HT-29 (cell line): ENCODE measurements around the gene SLC36A2. TPM values are rescaled to one million over a fixed set of nuclear protein-coding genes. Genes with fewer than 3 reads are reported as not detected.

Experiments
- DNase-seq: peaks from one replicate; pipeline ENCODE4 v3.0.0-alpha.2; 2015; ENCODE audit warnings: low spot score
- total RNA-seq: library from RNA; depleted of rRNA; stranded (reverse); fragments of >200 nt; shearing (Covaris generic); gene quantifications from 2 replicates; pipeline ENCODE4 v1.2.3, GENCODE V29; 2014; rRNA removed

Gene SLC36A2
- total RNA-seq, 1 experiment from 2014 or later = not detected

DNA sequence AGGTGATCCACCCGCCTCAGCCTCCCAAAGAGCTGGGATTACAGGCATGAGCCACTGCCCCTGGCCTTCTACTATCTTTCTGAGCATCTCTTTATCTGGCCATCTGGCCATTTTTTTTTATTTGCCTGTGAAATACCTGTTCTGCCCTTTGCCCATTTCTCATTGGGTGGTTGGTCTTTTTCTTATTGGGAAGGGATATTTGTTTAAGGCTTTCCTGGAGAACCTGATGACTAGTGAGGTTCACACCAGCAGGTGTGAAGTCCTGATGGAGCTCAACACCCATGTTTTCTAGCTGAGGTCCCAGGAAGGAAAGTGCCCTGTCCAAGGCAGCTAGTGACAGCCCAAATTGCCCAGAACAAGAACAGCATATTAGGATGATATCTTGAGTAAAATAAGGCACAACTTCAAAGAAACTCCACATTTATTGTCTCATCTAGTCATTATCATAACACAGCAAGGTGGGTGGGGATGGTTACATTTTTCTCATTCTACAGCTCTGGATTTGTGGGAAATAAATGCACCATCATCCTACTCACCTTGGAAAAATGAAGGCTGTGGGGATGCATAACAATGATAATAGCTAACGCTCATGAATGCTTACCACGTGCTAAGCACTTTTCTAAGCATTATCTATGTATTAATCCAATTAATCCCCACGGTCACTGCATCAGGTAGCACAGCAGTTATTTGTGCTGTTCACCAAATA is 64.1 kb downstream of the SLC36A2 start:
- no peak for DNase-seq

GRCh38 chr5:151281001-151281639 is 66.2 kb downstream of the SLC36A2 start:
- no peak for DNase-seq

DNA sequence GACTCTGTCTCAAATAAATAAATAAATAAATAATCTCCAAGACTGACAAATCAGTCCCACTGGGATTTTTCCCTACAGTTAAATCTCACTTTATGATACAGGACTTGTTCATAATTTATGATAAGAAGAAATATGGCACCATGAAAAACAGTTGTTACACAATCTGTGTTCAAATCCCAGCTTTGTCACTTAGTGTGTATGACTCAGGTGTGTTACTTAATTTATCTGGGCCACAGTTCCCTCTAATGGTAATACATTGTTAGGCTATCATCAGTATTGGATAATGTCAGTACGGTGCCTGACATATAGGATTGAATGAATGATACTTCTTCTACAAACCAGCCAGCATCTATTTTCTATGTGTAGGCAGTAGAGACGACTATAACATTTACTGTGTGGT is 66.9 kb downstream of the SLC36A2 start:
- no peak for DNase-seq

DNA sequence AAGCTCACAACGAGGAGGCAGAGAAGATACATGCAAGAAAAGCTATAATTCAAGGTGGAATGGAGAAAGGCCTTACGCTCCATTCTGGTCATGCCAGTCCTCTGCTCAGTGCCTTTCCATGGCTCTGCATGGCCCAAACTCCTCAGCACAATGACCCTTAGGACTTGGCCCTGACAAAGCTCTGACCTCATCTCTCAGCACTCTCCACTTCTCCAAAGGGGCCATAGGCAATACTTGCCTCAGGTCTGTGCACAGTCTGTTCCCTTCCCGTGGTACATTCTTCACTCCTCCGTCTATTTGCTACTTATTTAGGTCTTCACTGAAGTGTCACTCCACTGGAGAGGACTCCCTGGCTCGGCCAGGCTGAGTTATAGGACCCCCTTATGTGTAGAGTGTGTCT is 68.5 kb downstream of the SLC36A2 start:
- DNase-seq = no peak

GRCh38 chr5:151275803-151276202 is 71.6 kb downstream of the SLC36A2 start:
- DNase-seq = no peak

- no peak for DNase-seq
These were observed 72.7 kb downstream of the SLC36A2 start for GRCh38 chr5:151274666-151275065.

GRCh38 chr5:151271336-151271735 is 76.0 kb downstream of the SLC36A2 start:
- DNase-seq = no peak

DNA sequence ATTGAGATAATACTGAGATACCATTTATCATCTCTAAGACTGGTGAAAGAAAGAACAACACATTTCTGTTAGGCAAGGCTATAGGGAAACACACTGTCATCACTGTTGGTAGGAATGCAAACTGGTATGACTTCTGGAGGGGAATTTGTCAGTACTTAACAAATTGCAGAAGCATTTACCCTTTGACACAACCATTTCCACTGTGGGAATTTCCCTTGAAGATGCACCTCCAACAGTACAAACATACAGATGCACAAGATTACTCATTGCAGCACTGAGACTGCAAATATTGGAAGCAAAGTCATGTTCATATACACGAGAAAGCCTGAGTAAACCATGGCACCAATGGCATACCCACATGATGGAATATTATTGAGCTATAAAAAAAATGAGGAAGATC is 76.8 kb downstream of the SLC36A2 start:
- no peak for DNase-seq

- no peak for DNase-seq
These were observed 79.7 kb downstream of the SLC36A2 start for GRCh38 chr5:151267491-151268260.

Other genes starting within 250 kb of the SLC36A2 start
- 3.6 and 5.3 TPM in 2 replicates for gene ANXA6, start 189.8 kb downstream of the SLC36A2 start, total RNA-seq
- 0.33 and 0.50 TPM in 2 replicates for gene CCDC69, start 123.5 kb downstream of the SLC36A2 start, total RNA-seq
- 13.0 and 14.7 TPM in 2 replicates for gene GM2A, start 94.4 kb downstream of the SLC36A2 start, total RNA-seq
- gene SLC36A3, start 43.8 kb downstream of the SLC36A2 start, total RNA-seq = not detected in 2 replicates
- gene SLC36A1, start 100.0 kb upstream of the SLC36A2 start, total RNA-seq = 5.0 and 6.4 TPM in 2 replicates
- not detected in 2 replicates for gene FAT2, start 243.8 kb upstream of the SLC36A2 start, total RNA-seq